Stimulated activated CD4-positive, alpha-beta T cell treated with anti-CD3 and anti-CD28 coated beads, Interleukin-15, amount 100 ng/mL, for 48 hours (primary cell): ENCODE results near the gene CTNS.

Source experiments
- DNase-seq, 2 donors: peaks; one replicate each; pipeline ENCODE4 v3.0.0-alpha.2; 2020; ENCODE audit warnings: low read depth in 2 of 2

Gene CTNS

DNA sequence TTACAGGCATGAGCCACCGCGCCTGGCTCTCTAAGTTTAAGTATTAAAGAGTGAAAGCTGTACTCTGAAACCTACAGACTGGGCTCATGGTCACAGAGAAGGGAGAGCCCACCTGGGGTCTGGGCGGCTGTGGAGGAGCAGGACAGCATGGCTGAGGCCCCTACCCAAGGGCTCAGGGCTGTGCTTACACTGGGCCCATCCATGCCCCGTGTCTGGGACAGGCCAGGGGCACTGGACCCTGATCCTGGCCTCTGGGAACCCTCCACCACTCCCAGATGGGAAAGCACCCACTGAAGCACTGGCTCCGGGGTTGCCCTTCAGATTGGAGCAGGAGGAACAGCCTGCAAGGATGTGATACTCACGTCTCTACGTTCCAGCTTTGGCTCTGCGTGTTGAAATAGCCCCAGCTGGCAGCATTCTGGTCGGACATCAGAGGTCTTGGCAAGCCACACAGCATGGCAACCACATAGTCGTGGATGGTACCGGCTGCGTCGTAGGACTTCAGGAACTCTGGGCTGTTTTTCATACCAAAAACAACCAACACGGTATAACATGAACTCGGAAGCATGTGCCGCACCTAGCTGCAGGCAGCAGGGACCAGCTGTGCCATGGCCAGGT is 13.5 kb upstream of the CTNS start:
- no peak for DNase-seq

- DNase-seq = no peak
Observed at GRCh38 chr17:3626831-3627768, 9.5 kb upstream of the CTNS start.

- DNase-seq = no peak
Observed at GRCh38 chr17:3627769-3628167, 8.8 kb upstream of the CTNS start.

DNA sequence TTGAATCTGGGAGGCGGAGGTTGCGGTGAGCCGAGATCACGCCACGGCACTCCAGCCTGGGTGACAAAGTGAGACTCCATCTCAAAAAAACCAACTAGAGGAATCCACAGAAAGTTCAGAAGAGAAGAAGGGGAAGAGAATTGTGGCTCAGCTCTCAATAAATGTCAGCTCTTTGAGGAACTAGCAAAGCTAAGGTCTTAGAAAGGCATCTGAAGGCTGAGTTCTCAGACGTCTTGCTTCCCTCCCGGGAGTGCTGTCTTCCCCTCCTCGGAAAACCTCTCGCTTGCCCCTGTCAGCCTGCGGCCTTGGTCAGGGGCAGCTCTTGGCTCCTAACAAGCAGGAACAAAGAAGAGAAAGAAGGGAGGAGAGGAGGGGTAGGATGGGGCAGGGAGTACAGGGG is 5.8 kb upstream of the CTNS start:
- DNase-seq = no peak

GRCh38 chr17:3632287-3632686 is 4.3 kb upstream of the CTNS start:
- no peak for DNase-seq

GRCh38 chr17:3635474-3636153 is 946 bp upstream of the CTNS start:
- no peak for DNase-seq

DNA sequence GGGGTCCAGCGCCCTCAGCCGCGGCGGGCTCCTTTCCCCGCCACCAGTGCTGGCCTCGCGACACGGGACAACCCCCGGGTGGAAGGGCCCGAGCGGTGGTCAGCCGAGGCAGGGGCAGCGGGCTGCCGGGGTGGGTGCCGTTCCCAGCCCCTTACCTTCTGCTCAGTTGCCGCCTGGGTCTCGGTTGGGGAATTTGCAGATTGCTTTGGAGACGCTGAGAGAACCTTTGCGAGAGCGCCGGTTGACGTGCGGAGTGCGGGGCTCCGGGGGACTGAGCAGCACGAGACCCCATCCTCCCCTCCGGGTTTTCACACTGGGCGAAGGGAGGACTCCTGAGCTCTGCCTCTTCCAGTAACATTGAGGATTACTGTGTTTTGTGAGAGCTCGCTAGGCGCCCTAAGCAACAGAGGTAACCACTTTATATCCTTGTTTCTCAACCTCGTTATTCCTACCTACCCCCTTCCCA is 381 bp downstream of the CTNS start:
- no peak for DNase-seq

DNA sequence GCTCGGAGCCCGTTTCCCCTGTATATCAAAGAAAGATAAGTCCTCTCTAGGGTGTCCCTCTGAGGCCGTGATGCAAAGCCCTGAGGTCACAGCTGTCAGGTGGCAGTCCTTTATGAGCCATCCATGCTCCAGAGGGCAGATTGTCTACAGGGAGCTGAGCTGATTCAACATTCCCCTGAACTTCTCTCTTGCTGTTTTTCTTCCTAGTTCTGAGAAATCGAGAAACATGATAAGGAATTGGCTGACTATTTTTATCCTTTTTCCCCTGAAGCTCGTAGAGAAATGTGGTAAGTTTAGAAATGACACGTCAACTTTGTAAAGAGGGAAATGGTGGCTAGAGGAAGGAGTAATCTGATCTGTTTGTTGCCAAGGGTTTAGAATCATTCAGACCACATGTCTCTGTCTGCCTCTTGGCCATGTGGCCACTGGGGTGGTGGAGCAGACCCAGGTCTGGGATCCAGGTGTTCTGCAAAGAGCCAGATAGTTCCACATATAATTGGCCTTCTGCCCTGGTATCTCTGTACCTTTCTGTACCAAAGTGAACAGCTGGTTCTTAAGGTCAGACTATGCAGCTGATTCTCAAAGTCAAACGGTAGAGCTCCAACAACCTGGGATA is 3.5 kb downstream of the CTNS start:
- DNase-seq = peak; percentile 25 to 40

- DNase-seq = no peak
Observed at GRCh38 chr17:3641014-3641413, 4.5 kb downstream of the CTNS start.

GRCh38 chr17:3641717-3642486 is 5.3 kb downstream of the CTNS start:
- no peak for DNase-seq

- DNase-seq = no peak
Observed at GRCh38 chr17:3643889-3644349, 7.4 kb downstream of the CTNS start.

- no peak for DNase-seq
Observed at GRCh38 chr17:3645310-3645709, 8.8 kb downstream of the CTNS start.

GRCh38 chr17:3647251-3647650 is 10.7 kb downstream of the CTNS start:
- DNase-seq = no peak

DNA sequence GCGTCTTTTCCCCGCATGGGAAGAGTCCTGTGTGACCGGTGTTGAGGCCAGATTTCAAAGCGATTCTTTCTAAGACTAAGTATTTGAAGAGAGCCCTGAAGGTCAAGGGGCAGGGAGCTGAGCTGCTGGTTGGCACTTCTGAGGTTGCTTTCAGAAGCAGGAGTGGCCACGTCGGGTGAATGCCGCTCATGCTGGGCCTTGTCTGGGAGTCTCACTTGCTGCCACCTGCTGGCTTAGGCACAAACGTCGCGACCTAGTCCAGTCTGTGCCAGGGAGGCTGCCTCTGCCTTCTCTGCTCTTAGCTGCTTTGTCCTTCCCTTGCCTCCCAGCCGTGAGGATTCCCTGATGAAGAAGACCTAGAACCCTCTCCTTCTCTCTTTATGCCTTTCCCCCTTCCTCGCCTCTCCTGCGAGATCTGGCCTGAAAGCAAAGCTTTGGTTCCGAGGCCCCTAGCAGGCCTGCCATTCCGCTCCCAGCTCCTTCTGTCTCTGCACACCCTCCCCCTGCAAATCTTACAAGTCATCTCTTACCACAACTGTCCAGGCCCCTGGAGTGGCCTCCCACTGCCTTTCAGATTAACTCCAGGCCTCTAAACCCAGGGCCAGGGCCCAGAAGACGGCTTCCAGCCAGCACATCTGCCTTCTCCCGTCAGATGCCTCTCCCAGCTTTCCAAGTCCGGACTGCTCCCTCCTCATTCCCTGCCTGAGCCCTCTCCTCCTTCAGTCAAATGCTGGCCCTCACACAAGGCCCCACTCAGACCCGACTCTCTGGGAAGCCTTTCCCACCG is 11.4 kb downstream of the CTNS start:
- DNase-seq = peak; percentile 28 to 46

- DNase-seq = no peak
Observed at GRCh38 chr17:3655766-3656165, 19.2 kb downstream of the CTNS start.

GRCh38 chr17:3656353-3656752 is 19.8 kb downstream of the CTNS start:
- no peak for DNase-seq

DNA sequence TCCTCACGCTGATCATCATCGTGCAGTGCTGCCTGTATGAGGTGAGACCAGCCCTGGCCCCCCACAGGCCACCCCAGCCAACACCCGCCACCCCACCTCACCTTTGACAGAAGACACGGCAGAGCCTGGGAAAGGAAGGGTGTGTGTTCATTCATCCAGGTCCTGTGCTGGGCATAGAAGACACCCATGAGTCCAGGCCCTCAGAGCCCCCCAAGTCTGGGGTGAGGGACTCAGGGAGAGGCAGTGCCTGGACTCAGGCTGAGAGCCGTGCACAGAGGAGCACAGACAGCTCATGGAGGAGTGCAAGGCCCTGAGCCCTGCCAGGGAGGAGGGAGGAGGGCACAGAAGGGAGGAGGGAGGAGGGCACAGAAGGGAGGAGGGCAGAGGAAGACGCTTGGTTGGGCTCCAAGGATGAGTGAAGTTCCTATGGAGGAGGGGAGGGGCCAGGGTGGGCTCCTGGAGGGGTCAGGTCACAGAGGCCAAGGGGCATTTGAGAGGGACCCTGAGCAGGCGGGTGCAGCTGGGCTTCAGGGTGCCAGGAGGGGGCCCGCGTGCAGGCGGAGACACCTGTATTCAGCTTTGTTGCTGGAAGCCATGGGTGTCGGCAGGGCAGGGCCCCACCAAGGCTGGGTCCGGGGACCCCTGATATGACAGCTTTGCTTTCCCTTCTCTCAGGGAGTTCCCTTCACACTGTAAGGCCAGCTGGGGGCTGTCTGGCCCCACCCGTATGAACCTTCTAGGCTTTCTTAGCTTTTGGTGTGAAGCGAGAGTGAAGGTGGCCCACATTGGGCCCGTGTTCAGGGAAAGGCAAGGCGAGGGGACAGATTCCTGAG is 20.4 kb downstream of the CTNS start:
- no peak for DNase-seq

- no peak for DNase-seq
Observed at GRCh38 chr17:3657588-3657869, 21.0 kb downstream of the CTNS start.

GRCh38 chr17:3657874-3658783 is 21.6 kb downstream of the CTNS start:
- no peak for DNase-seq
